PFSK-1 (cell line): ENCODE results near the gene MYO1C.

Experiments used
- REST ChIP-seq, 2 experiments: IDR thresholded peaks; 2 replicates each; pipeline versions ENCODE4 v1.6.1 to v1.8.0; 2011 to 2012; ENCODE audit warnings: low read depth in 2 of 2, low read length in 2 of 2, control low read depth in 1 of 2, inconsistent platforms in 1 of 2, mild to moderate bottlenecking in 1 of 2, moderate library complexity in 1 of 2; ENCODE audit not compliant: insufficient read depth in 1 of 2
- SIN3A ChIP-seq: IDR thresholded peaks from 2 replicates; pipeline ENCODE4 v1.6.1; 2012; ENCODE audit warnings: mild to moderate bottlenecking, low read length, moderate library complexity, borderline replicate concordance; ENCODE audit not compliant: insufficient read depth
- TAF1 ChIP-seq: IDR thresholded peaks from 2 replicates; pipeline ENCODE4 v1.6.1; 2012; ENCODE audit warnings: low read length, control low read depth, borderline replicate concordance; ENCODE audit not compliant: insufficient read depth

DNA sequence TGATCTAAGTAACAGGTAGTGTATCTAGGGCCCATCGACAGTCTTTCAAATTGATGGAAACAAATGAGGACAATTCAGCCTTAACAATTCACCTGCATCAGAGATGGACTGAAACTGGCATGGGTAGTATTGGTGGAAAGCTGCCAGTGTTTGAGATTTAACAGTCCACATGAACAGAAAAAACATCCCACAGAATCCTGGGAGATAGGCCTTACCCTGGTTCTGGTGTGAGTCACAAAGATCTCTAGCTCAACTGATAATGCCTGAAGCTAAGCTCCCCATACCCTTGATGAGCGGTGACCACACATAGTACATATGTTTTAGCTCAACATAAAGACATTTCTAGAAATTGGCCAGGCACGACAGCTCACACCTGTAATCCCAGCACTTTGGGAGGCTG lies 58.3 kb downstream of the MYO1C start:
- TF ChIP-seq REST (IDR thresholded peaks at IDR 0.05; ENCODE audit: insufficient read depth in 1 of 2, low read depth in 2 of 2, low read length in 2 of 2) (no peak), SIN3A (no peak), TAF1 (no peak)
